Measurements from ENCODE around the gene DOC2B.
"Not testable (repeated sequence)": the region's sequence is repeated elsewhere in the genome, so short reads cannot be mapped to it uniquely, and the experiment has no call there.

The DOC2B gene

DNA sequence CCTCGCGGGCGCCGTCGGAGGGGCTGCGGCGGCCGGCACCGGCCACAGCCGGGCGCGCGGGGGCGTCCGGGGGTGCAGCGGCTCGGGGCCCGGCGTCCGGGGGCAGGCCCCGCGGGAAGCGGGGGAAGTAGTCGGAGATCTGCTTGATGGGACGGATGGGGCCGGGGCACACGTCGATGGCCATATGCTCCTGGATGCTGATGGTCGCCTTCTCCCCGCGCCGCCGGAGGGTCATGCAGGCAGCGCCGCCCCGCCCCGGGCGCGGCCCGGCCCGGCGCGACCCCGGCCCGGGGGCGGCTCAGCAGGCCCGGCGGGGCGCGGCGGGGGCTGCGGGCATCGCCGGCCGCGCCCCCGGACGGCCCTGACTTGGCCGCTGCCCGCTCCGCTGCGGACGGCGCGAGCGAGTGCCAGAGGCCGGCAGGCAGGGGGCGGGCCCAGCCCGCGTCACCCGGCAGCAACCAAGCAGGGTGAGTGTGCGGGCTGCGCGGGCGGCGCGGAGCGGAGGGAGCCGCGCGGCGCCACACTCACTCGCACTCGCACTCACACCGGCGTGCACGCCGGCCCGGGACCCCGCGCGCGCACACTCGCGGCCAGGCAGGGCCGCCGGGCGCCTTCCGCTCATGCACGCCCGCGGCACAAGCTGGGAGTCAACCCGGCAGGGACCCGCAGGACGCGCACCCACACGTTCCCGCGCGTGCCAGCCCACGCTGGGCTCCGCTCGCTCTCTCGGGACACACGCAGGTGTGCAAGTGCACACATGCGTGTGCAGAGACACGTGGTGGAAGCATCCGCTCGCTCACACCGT is at the start of gene DOC2B:
TSS of gene DOC2B (minus strand) at position 406 of the 805 bp plus-strand sequence. CDS start at position 235, 171 bp downstream.
- no peak for DNase-seq

GRCh38 chr17:230395-230770 is 48.9 kb upstream of the DOC2B start:
- no peak for DNase-seq

DNA sequence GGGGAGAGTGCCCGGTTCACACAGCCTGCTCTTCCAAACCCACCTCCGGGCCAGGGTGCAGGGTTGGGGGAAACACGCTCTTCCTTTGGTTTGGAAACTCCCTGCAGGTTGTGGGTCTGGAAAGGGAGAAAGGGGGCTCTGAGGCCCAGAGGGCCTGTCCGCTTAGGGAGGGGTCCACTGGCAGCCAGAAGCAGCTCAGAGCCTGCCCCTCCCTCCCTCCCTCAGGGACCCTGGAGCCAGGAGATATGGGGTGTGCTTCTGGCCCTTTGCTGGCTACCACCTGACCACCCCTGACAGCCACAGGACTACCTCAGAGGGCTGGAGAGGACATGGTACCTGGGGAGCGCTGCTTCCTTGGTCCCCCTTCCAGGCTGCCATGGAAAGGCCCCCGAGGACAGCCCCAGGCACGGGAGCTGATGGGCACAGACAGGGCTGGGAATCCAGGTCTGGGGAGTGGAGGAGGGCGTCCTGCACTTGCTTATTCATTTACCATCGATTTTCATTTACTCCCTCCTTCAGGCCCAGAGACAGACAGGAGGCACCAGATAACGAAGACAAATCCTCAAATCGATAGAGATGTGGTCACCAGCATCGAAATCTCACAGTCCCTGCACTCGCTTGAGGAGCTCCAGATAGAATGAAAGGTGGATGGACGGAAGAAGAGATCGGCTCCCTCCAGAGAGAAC is 48.4 kb upstream of the DOC2B start:
- peak; percentile 7 for DNase-seq

DNA sequence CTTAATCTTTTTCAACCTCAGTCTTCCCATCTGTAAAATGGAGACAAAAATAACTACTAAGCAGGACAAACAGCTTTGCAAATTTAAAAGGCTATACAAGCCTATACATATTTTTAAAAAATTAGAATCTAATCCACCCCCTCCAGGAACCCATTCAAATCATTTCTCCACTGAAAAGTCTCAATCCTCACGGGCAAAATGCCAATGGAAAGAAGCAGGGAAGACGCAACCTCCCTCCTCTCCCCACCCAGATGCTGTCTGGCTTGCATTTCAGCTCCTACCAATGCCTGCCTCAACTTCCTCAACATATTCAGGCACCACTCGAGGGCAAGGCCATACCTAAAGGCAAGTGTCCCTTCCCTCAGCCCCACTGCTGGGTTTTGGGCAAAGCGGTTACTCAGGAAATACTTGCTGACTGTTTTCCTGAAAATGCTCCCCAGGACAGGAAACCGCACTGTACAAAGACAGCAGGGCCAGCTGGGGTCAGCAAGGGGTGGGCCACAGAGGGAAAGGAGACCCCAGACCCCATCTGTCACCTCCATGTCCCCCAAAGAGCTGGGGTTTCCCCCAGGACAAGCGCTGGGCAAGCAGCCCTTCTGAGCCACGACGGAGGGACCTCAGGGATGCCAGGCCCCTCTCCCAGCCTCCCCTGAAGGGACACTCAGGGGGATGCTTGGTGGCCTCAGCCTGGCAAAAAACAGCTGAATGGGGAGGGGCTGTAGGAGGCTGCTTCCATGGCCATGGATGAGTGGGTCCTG is 47.7 kb upstream of the DOC2B start:
- peak; percentile 5 for DNase-seq

GRCh38 chr17:227946-228615 is 46.6 kb upstream of the DOC2B start:
- DNase-seq = peak; percentile 10

DNA sequence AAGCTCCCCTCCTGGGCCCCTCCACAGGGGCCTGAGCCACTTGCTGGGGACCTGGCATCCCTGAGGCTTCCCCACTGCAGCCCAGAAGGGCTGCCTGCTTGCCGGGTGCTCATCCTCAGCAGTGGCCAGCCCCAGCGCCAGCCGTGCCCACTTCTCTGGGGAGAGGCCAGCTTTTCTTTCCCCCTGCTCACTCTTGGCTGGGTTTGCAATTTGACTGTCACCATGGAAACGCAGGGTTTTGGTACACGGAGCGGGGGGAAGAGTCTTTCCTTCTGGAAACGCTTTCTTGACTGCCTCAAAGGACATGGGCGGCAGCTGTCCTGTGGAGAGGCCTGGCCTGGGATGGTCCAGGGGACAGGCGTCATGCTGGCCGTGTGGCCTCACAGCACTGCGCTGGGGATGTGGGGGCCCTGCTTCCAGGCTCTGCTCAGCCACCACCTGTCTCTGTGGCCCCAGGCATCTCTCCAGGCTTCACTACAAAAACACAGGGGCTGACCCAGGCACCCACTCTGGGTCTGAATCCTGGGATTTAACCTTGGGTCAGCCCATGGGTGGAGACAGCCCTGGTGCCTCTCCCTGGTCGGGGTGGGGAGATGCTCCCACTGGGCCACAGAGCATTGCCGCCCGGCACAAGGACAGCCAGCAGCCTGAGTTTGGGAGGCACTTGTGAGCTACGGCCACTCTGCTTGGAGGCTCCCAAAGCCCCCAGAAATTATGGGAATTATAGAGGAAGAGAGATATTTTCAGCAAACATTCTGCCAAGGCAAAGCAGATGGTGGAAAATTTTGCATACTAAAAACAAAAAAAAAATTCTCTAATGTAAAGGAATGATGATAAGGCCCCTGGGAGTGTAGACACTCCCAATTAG is 45.9 kb upstream of the DOC2B start:
- peak; percentile 5 for DNase-seq

GRCh38 chr17:226108-227077 is 44.9 kb upstream of the DOC2B start:
- peak; percentile 12 for DNase-seq

DNA sequence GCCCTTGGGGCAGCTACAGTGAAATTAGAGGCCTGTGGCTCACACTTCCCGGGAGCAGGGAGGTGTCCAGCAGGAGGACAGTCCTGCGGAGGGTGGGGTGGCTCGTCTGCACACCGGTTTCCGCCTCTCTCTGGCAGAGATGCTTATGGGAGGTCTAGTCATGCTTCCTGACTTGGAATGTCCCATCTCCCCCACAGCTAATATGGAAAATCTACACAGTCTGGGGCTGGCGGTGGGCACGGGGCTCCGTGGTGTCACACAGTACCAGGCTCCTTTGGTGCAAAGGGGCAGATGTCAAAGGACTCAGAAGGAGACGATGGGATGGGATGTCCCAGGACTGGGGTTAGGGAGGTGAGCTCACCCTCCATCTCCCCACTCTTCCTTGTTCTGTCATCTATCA is 44.1 kb upstream of the DOC2B start:
- DNase-seq = peak; percentile 9

DNA sequence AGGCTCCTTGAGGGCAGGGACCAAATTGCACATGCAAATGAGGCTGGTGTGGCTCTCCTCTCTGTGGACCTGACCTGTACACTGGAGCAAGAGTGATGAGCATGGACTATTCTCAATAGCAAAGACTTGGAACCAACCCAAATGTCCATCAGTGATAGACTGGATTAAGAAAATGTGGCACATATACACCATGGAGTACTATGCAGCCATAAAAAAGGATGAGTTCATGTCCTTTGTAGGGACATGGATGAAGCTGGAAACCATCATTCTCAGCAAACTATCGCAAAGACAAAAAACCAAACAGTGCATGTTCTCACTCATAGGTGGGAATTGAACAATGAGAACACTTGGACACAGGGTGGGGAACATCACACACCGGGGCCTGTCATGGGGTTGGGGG is 43.1 kb upstream of the DOC2B start:
- DNase-seq = not testable (repeated sequence)

DNA sequence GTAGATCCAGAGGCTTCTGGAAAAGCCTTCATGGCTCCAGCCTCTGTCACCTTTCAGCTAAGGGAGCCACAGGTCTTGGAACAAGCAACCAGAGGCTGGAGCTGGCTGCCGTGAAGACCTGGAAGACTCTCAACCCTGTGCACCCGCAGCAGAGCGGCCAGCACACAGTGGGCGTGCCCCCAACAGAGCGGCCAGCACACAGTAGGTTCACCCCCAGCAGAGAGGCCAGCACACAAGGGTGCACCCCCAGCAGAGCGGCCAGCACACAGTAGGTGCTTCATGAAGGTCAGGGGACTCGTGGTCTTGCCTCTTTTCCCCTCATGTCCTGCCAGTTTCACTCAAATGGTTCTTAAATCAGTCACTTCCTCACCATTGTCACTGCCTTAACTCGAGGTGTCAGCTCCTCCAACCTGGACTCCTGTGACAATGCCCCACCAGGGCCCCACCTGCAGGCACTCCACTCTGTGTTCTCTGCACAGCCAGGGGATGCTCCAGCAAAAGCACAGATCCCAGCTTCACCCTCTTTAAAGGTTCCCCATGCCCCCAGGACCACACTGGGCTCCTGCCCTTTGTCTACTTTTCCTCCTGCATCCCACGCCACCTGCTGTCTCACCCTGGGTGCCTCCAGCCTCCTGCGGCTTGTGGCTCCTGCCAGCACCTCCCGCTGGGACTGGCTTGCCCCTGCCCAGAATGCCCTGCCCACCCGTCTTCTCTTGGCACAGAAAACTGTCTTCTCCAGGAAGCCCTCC is 42.4 kb upstream of the DOC2B start:
- no peak for DNase-seq

GRCh38 chr17:222172-222571 is 40.7 kb upstream of the DOC2B start:
- DNase-seq = no peak

DNA sequence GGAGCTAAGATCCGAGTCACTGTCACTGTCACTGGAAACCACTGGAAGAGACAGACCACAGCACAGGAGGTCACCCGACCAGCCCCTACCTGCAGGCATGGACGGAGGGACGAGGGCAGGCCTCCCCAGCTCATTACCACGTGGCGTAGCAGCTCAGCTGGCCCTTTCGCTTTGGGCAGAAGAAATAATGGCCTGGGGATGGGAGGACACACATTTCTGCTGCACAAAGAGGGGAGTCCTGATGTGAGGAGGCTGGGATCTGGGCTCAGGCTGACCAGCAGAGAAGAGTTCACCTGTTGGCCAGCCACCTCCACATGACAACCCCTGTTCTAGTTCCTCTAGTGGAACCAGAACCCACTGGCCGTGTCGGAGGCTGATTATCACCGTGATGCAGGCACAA is 38.2 kb upstream of the DOC2B start:
- DNase-seq = no peak

GRCh38 chr17:218432-219110 is 37.1 kb upstream of the DOC2B start:
- no peak for DNase-seq

- DNase-seq = no peak
These were observed 35.2 kb upstream of the DOC2B start for GRCh38 chr17:216625-217024.

DNA sequence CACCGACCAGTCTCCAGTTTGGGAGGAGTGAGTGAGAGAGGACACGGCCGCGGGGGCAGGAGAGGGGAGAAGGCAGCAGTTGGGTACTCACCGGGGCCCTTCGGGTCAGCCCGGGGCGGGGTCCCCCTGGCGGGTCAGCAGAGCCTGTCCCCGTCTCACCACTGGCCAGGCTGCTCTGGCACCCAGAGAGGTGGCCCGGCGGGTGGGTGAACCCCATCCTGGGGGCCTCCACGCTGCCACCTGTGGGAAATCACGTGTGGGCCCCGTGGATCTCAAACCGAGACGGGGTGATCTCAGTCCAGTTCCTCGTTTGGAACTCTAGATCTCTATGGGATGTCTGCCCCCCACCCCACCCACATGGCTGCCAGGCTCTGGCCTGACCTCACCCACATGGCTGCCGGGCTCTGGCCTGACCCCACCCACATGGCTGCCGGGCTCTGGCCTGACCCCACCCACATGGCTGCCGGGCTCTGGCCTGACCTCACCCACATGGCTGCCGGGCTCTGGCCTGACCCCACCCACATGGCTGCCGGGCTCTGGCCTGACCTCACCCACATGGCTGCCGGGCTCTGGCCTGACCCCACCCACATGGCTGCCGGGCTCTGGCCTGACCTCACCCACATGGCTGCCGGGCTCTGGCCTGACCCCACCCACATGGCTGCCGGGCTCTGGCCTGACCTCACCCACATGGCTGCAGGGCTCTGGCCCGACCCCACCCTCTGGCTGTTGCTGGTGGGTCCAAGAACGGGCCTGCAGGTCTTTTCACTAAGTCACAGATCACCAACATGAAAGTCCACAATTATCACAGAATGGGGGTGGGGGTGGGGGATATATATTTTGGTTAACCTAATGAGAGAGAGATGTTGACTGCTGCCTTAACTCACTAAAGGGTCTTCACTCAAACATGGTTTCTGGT is 34.4 kb upstream of the DOC2B start:
- not testable (repeated sequence) for DNase-seq

DNA sequence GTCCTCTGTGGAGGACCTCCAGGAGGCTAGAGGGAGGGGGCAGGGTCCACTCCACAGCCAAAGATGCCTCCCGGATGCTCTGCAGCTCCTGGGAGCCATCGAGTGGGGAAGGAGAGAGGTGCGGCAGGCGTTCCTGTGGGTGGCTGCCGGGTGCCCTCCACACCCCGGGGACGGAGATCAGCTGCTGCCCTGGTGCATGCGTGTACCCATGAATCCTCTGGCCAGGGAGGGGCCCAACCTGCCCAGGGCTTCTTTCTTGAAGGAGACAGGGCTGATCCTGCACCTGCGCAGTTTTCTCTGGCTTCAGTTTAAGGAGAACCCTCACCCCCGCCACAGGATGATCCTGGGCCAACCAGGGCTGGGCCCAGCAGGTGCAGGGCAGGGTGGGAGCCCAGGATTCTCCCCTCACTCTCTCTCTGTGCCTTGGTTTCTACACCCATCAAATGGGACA is 33.5 kb upstream of the DOC2B start:
- DNase-seq = peak; percentile 12

- peak; percentile 5 for DNase-seq
These were observed 32.0 kb upstream of the DOC2B start for GRCh38 chr17:213286-214105.
